Right renal cortex interstitium (tissue), 3 donors: ENCODE measurements around the gene MROH2A. TPM values are rescaled to one million over a fixed set of nuclear protein-coding genes. Genes with fewer than 3 reads are reported as not detected.

ENCODE experiments used
- DNase-seq, 3 donors: peaks; one replicate each; pipeline ENCODE4 v3.0.0-alpha.2; 2013; ENCODE audit warnings: low read depth in 3 of 3, low spot score in 2 of 3
- polyA plus RNA-seq, 3 donors: library from polyadenylated mRNA; unstranded; fragments of 120-200 nt; gene quantifications; one replicate each; pipeline ENCODE4 v1.2.1, GENCODE V29; 2013; ENCODE audit not compliant: insufficient read length in 3 of 3

The MROH2A gene
- polyA plus RNA-seq, 3 donors, result 0.16 to 0.24 (median 0.22) TPM

- DNase-seq, result no peak
These were observed 40.8 kb downstream of the MROH2A start for GRCh38 chr2:233818639-233819621.

DNA sequence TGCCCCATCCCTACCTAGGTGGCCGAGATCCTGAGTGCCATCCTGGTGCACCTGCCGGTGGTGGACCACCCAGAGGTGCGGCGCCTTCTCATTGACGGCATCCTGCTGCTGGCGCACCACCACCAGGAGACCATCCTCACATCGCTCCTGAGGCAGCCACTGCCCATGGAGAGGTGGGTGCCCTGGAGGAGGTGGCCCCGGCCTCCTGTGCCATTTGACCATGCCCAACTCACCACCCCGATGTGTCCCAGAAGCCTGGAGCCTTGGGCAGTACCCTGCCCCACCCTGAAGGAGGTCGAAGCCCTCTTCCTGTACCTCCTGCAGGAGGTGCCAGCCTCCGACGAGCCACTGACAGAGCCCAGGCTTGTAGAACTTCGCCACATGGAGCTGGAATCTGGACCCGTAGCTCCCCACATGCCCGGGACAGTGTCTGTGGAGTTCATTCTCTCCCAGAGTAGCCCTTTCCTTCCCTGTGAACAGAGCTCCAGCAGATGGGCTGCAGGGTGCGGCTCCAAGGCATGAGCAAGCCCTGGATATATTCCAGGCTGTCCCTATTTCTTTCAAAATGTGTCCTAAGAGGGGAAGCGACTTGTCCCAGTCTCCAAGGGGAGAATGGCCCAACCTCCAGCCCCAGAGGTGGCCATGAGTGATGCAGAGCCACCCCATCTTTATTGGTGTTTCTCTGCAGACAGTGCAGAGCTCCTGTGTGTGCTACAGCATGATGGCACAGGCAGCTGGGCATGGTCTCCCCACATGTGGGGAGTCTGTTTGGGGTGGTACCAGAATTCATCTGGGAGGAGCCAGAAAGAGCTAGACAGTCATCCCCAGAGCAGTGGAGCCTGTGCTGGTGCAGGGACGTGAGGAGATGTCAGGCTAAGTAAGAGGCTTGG is 42.0 kb downstream of the MROH2A start:
- DNase-seq, result no peak

GRCh38 chr2:233820774-233821105 is 42.6 kb downstream of the MROH2A start:
- DNase-seq, result no peak

DNA sequence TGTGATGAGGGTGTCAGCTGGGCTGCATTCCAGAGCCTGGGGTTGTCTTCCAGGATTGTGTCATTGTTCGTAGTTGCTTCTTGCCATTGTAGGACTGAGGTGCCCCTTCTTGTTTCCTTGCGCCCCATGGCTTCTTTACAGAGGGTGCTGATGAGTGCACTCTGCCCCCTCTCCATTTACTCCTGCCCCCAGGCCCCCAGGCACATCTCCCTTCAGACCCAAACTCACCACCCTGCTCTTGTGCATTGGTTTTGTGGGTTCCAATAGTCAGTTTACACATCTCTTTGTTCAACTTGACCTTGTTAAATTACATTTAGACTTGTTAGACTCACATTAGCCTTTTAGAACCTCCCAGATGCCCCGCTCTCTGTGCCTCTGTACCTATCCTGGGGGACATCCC is 43.1 kb downstream of the MROH2A start:
- DNase-seq, result no peak

GRCh38 chr2:233821709-233822100 is 43.6 kb downstream of the MROH2A start:
- DNase-seq, result no peak

DNA sequence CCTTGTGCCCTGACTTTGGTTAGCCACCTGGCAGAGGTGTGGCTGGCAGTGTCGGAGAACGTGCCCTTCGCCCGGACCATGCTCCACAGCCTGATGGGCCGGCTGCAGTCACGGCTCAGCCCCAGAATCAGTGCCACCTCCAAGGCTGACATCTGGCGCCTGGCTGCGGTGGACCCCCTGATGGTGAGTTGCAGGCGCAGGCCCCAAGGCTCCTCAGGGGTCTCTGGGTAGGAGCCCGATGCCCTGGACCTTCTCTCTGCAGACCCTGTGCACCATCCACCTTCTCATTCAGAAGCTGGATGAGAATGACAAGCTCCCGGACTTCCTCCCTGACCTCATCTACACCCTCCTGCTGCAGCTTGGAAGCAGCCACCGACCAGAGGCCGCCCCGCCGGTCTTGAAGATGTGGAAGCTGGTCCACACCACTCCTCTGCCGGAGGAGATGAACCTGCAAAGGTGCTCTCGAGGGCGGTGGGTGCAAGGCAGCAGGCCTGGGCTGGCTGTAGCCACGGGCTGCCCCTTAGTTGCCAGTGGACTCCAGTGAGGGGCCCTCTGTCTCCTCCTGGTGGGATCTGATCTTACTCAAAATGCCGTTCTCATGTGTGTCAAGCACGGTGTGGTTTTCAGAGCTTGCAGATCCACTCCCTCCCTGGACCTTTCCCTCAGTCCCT is 44.1 kb downstream of the MROH2A start:
- no peak for DNase-seq

GRCh38 chr2:233822781-233823730 is 44.9 kb downstream of the MROH2A start:
- DNase-seq, result no peak

DNA sequence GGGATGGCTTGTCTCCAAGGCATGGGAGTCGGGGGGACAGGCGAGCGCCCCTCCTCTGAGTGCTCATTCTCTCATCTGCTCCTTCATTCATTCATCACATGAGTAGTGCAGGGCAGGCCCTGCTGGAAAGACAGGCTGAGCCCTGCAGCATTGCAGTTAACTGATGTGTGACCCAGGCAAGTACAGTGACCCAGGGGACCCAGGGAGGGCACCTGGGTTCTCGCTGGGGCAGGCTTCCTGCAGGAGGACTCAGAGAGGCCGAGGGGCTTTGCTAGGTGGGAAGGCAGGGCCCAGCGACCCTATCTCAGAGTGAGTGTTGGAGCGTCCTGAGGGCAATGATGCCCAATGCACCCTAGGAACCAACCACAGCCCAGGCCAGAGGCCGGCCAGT is 45.6 kb downstream of the MROH2A start:
- DNase-seq, result no peak

- DNase-seq, result no peak
These were observed 46.2 kb downstream of the MROH2A start for GRCh38 chr2:233824373-233824772.

GRCh38 chr2:233828546-233829192 is 50.5 kb downstream of the MROH2A start:
- no peak for DNase-seq

DNA sequence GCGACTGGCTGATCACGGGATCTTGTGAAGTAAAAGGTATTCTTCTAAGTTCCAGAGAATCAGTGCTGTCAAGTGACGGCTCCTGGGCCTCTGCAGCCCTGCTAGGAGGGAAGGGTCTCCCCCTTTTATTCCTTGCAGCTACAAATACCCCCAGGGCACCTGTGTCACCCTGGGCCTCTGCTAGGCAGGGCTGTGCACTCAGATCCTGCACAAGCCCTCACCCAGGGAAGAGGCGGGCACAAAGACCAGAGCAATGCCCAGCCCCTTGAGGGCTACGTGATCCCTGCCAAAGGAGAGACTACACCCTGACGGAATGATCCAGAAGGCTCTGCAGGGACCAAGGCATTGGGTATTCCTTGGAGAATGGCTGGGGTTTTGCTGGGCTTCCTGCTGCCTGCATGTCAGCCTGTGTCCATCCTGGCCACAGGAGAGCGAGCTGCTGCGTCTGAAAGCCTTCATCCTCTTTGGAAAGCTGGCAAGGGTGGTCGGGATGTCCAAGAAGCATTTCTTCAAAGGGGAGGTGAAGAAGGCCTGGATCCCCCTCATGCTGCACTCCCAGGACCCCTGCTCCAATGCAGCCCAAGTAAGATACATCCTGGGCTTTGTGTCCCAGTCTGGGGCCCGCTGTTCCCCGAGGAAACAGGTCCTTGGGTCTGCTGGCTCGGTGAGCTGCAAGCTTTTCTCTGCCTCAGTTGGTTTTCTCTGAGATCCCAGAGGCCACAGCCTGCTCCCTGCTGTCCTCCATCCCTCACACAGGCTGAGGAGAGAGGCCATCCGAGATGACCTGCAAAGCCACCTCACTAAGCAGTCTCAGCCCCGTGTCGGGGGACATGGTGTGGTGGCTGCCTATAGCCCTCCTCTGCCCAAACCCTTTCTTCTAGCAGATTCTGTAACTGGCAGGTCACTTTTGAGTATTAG is 51.3 kb downstream of the MROH2A start:
- DNase-seq, result no peak

GRCh38 chr2:233830111-233830802 is 52.1 kb downstream of the MROH2A start:
- DNase-seq, result no peak

DNA sequence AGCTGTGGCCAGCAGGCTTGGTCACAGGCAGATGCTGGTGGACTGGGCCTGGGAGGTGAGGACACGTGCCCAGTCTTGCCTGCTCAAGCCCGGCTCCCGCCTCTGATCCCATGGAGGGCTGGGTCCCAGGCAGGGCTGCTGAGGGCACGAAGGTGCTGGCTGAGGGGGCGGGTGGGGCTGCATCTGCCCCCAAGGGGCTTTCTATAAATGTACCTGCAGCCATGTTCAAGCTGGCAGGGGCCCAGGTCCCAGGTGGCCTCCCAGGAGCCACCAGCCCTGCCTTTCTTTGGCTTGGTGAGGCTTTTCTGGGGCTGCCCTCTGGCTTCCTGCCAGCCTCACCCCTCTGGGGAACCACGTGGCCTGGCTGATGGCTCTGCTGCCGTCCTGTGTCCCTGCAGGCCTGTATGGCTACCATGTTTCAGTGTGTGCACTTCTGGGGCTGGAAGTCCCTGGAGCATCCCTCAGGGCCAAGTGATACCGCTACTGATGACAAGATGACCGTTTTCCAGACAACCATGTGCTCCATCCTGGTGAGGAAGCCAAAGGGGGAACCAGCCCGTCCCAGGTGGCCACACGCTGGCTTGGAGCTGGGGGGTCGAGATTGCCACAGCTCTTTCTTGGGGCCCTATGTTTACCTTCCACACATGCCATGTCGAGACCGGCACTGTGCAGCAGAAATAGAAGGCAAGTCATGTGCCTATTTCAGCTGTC is 53.0 kb downstream of the MROH2A start:
- DNase-seq, result no peak

- DNase-seq, result no peak
These were observed 53.7 kb downstream of the MROH2A start for GRCh38 chr2:233831861-233832260.

DNA sequence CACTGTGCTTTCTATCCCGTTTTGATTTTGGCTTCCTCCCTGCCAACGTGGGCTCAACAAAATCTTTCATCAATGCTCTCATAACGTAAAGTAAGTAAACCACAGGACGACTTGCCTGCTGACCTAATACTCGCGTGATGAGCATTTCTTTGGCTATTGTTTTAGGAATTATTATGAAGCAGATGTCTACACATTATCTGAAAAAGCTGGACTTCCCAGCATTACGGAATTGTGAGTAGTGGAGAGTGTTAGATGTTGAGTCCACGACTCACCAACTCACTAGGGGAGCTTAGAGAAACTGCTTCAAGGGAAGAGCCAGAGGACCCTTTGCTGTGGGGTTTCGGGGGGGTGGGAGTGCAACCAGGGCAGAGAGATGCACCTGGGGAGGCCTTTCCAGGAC is 54.3 kb downstream of the MROH2A start:
- DNase-seq, result no peak

DNA sequence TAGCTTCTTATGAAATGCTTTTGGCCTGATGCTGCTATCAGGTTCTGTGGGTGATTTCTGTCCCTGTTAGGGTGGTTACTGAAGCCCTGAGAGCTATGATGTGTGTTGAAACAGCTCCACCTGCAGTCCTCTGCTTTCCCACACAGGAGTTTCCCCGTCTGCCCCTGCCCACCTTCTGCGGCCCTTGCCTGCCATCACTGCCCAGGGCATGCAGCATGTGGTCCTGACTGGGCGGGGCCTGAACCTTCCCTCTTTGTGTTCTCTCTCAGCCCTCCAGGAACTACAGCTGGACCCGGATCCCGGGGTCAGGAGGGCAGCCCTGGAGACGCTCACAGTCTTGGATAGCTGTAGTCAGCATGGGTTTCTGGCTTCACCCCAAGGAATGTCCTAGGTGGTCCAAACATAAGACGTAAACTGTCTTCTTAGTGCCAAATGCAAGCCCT is 54.8 kb downstream of the MROH2A start:
- DNase-seq, result no peak

GRCh38 chr2:233833345-233833744 is 55.2 kb downstream of the MROH2A start:
- no peak for DNase-seq
